HL-60/S4 treated with retinoic acid at 250 ng/mL for 4 days and 3 days (cell line): Measurements from ENCODE around the gene GCNT4.

ENCODE experiments used
- in situ Hi-C: fragments of 300-500 bp; cut with MboI; formaldehyde crosslinking; loops from 2 replicates; pipeline ENCODE4 v1.7.0; 2022; ENCODE audit warnings: low sequenced_read_pairs

Gene GCNT4

DNA sequence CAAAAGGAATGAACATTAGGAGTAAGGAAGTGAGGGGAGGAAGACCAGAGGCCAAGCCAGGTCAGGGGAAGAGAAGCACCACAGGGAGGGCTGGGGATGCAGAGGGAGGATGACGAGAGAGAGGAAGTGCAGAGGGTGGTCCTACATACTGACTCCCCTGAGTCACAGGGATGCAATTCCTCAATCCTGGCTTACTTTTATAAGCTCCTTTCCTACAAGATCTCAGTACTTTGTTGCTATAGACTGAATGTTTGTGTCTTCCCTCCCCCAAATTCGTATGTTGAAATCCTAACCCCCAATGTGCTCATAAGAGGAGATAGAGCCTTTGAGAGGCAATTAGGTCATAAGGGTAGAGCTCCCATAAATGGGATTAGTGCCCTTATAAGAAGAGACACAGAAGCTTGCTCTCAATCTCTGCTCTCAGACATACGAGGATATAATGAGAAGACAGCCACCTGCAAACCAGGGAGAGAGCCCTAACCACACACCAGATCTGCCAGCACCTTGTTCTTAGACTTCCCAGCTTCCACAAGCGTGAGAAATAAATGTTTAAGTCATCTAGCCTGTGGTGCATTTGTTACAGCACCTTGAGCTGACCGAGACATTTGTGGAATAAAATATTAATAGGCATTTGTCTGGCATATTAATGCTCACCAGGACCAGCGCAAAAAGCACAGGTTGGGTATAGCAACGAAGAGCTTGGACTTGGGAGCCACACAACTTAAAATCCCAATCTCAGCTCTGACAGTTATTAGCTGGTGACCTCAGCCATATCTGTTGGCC, 33.4 kb downstream of the GCNT4 start:
- in situ Hi-C loops = no loop called here

DNA sequence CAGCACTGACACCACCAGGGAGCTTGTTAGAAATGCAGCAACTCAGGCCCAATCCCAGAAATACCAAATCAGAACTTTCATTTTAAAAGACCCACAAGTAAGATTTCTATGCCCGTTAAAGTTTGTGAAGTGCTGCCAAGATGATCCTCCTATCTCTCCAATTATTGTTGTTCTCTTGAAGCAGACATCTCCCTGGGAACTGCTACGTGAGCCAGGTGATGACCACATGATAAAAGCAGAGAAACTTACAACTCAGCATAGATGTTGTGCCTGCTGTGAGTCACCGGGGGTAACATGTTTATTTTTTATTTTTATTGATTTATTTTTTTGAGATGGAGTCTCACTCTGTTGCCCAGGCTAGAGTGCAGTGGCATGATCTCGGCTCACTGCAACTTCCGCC, 34.4 kb downstream of the GCNT4 start:
- in situ Hi-C loops = no loop called here

GRCh38 chr5:75016896-75017295, 35.5 kb downstream of the GCNT4 start:
- in situ Hi-C loops = no loop called here

GRCh38 chr5:75012748-75013147, 39.6 kb downstream of the GCNT4 start:
- in situ Hi-C loops = no loop called here

DNA sequence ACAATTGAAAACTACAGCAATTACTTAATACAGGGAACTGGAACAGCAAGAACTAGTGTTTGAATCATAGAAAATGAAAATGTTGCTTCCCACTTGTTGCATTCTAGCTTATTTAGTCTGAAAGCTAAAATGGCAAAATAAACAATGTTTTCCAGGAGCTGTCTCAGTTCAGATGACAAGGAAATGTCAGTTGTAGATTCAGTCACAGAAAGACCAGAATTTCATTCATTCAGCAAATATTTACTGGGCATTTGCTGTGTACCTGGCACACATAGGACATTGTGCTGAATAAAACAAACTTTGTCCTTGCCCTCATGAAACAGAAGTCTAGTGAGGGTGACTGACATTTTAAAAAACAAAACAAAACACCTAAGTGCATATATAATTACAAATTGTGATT, 41.5 kb downstream of the GCNT4 start:
- in situ Hi-C loops = no loop called here

DNA sequence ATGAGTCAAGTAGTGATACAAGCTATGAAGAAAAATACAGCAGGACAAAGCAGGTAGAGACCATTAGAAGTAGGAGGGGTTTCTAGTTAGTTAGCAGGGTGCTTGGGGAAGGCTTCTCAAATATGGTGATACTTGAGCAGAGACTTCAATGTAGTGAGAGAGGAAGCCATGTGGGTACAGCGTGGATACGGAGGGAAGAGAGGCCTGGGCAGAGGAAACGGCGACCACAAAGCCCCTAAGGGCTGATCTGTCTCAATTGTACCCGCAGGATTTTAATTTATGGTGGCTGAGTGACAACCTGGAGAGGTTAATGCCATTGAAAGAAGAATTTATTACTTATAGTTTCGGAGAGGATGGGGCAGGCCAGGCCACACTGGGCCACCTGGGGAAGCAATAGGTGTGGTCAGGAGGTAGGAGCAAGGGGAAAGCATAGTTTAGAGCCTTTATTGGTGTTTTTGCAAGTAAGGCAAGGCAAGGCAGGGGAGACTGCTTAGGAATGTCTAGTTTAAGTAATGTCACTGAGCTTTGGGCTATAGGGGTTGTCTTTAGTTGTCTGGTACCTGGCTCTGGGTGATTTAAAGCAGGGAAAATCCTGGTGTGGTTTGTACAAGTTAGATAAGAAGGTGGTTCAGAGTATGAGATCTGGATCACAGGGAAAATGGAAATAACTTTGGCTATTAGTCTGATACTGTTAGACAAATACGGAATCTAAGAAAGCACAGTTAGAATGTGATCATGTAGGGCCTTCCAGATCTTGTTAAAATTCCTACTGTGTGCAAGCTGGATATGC, 42.6 kb downstream of the GCNT4 start:
- in situ Hi-C loops = no loop called here

- in situ Hi-C loops = no loop called here
These were observed 45.2 kb downstream of the GCNT4 start for GRCh38 chr5:75006865-75007822.

- in situ Hi-C loops = no loop called here
These were observed 46.8 kb downstream of the GCNT4 start for GRCh38 chr5:75005561-75005960.
